IMR-90 (cell line): Measurements from ENCODE around the gene NR6A1. TPM values are rescaled to one million over a fixed set of nuclear protein-coding genes. Genes with fewer than 3 reads are reported as not detected.

Experiments used
- ATAC-seq: fragments of 200-7000 bp; cut with Tn5 transposase; 2 replicates; pipeline ENCODE4 v1.9.1; 2020; ENCODE audit warnings: low read depth, mild to moderate bottlenecking, moderate library complexity
- BruUV-seq: library from RNA; stranded (reverse); fragments of 400-500 nt; replicated peaks from 2 replicates; lab custom pipeline; 2021; lab: Mats Ljungman, UMichigan
- CTCF ChIA-PET: fragments of 300-600 bp; formaldehyde crosslinking; extraction: SDS; loops from one replicate; lab custom pipeline; 2021; ENCODE audit warnings: antibody characterized with exemption; lab: Yijun Ruan, JAX
- POLR2A ChIA-PET: fragments of 300-600 bp; sonication (Branson Sonifier 250); formaldehyde crosslinking; loops from one replicate; lab custom pipeline; 2022; ENCODE audit warnings: antibody characterized with exemption; ENCODE audit not compliant: unreplicated experiment; lab: Charles Lee
- DNase-seq: peaks from one replicate; pipeline ENCODE4 v3.0.0; 2013
- H2AFZ ChIP-seq: replicated peaks from 2 replicates; pipeline ENCODE3; 2013; ENCODE audit warnings: low read length, mild to moderate bottlenecking; ENCODE audit not compliant: poor library complexity
- H2AK5ac ChIP-seq: 2 replicates; pipeline ENCODE4 v1.6.1; 2013; ENCODE audit warnings: low read depth, low read length, inconsistent platforms
- H2AK9ac ChIP-seq: replicated peaks from 2 replicates; pipeline ENCODE3; 2013; ENCODE audit warnings: mild to moderate bottlenecking, low read depth, low read length, moderate library complexity; ENCODE audit not compliant: poor library complexity
- H2BK120ac ChIP-seq: 2 replicates; pipeline ENCODE4 v1.6.1; 2013; ENCODE audit warnings: low read depth, low read length, inconsistent platforms
- H2BK15ac ChIP-seq: 3 replicates; pipeline ENCODE4 v1.6.1; 2013; ENCODE audit warnings: low read depth, low read length, inconsistent platforms
- H2BK20ac ChIP-seq: 2 replicates; pipeline ENCODE4 v1.6.1; 2013; ENCODE audit warnings: low read depth, mild to moderate bottlenecking, inconsistent platforms, low read length, moderate library complexity
- H2BK5ac ChIP-seq: 2 replicates; pipeline ENCODE4 v1.6.1; 2013; ENCODE audit warnings: mild to moderate bottlenecking, low read depth, low read length, inconsistent platforms; ENCODE audit not compliant: poor library complexity, severe bottlenecking
- H3K14ac ChIP-seq: replicated peaks from 2 replicates; pipeline ENCODE4 v1.6.1; 2013; ENCODE audit warnings: low read depth, low read length, inconsistent platforms
- H3K18ac ChIP-seq: 2 replicates; pipeline ENCODE4 v1.6.1; 2013; ENCODE audit warnings: low read depth, low read length, control low read depth
- H3K23ac ChIP-seq: 2 replicates; pipeline ENCODE4 v1.6.1; 2013; ENCODE audit warnings: low read depth, low read length, inconsistent platforms
- H3K27ac ChIP-seq: 2 replicates; pipeline ENCODE4 v1.5.1; 2013; ENCODE audit warnings: mild to moderate bottlenecking, control low read depth, low read length; ENCODE audit not compliant: insufficient read depth
- H3K27me3 ChIP-seq: 2 replicates; pipeline ENCODE4 v1.6.1; 2013; ENCODE audit warnings: low read length; ENCODE audit not compliant: control insufficient read depth, insufficient read depth
- H3K36me3 ChIP-seq: 2 replicates; pipeline ENCODE4 v1.6.1; 2013; ENCODE audit warnings: low read length, mixed read lengths; ENCODE audit not compliant: control insufficient read depth, insufficient read depth
- H3K4ac ChIP-seq: 2 replicates; pipeline ENCODE4 v1.6.1; 2013; ENCODE audit warnings: low read depth, low read length, inconsistent platforms
- H3K4me1 ChIP-seq: 2 replicates; pipeline ENCODE4 v1.6.1; 2013; ENCODE audit warnings: low read length, mixed read lengths; ENCODE audit not compliant: control insufficient read depth, insufficient read depth
- H3K4me2 ChIP-seq: 2 replicates; pipeline ENCODE4 v1.6.1; 2013; ENCODE audit warnings: low read depth, mild to moderate bottlenecking, control low read depth, low read length, moderate library complexity
- H3K4me3 ChIP-seq: 2 replicates; pipeline ENCODE4 v1.5.1; 2013; ENCODE audit warnings: low read depth, mild to moderate bottlenecking, control low read depth, low read length, moderate library complexity; ENCODE audit not compliant: insufficient read depth
- H3K56ac ChIP-seq: 2 replicates; pipeline ENCODE4 v1.6.1; 2013; ENCODE audit warnings: low read length, inconsistent platforms; ENCODE audit not compliant: insufficient read depth; ENCODE audit errors: extremely low read depth
- H3K79me1 ChIP-seq, 2 experiments: 2 replicates each; pipeline ENCODE4 v1.6.1; 2013; ENCODE audit warnings: low read length in 2 of 2, inconsistent platforms in 1 of 2, low read depth in 1 of 2
- H3K9ac ChIP-seq: 2 replicates; pipeline ENCODE4 v1.6.1; 2013; ENCODE audit warnings: low read depth, low read length, control low read depth
- H3K9me1 ChIP-seq: 2 replicates; pipeline ENCODE4 v1.6.1; 2013; ENCODE audit warnings: low read length, inconsistent platforms; ENCODE audit not compliant: insufficient read depth
- H3K9me3 ChIP-seq: 2 replicates; pipeline ENCODE4 v1.6.1; 2013; ENCODE audit warnings: low read length; ENCODE audit not compliant: control insufficient read depth, insufficient read depth
- H4K20me1 ChIP-seq: 2 replicates; pipeline ENCODE4 v1.6.1; 2013; ENCODE audit warnings: low read length, inconsistent platforms; ENCODE audit not compliant: insufficient read depth
- H4K5ac ChIP-seq: 2 replicates; pipeline ENCODE4 v1.6.1; 2013; ENCODE audit warnings: mild to moderate bottlenecking, low read depth, low read length, control low read depth
- H4K8ac ChIP-seq, 2 experiments: 2 replicates each; pipeline ENCODE4 v1.6.1; 2013; ENCODE audit warnings: low read depth in 2 of 2, low read length in 2 of 2, control low read depth in 1 of 2, inconsistent platforms in 1 of 2
- H4K91ac ChIP-seq: 2 replicates; pipeline ENCODE4 v1.6.1; 2013; ENCODE audit warnings: low read depth, low read length, inconsistent platforms; ENCODE audit not compliant: insufficient read depth
- BHLHE40 ChIP-seq: fragments of 150-350 bp; IDR thresholded peaks from 2 replicates; pipeline ENCODE4 v1.6.1; 2016; ENCODE audit warnings: mild to moderate bottlenecking, low read depth, low read length
- CEBPB ChIP-seq: IDR thresholded peaks from 2 replicates; pipeline ENCODE4 v1.6.1; 2012; ENCODE audit warnings: low read depth, low read length, improper control_type of control experiment
- CHD1 ChIP-seq: IDR thresholded peaks from 2 replicates; pipeline ENCODE4 v1.6.1; 2012; ENCODE audit warnings: low read depth, low read length, improper control_type of control experiment
- FOS ChIP-seq: fragments of 150-350 bp; IDR thresholded peaks from 2 replicates; pipeline ENCODE4 v1.6.1; 2016; ENCODE audit warnings: low read depth, low read length
- MAFK ChIP-seq: IDR thresholded peaks from 2 replicates; pipeline ENCODE4 v1.6.1; 2012; ENCODE audit warnings: low read depth, low read length, improper control_type of control experiment
- MAZ ChIP-seq: IDR thresholded peaks from 2 replicates; pipeline ENCODE4 v1.6.1; 2012; ENCODE audit warnings: low read depth, mild to moderate bottlenecking, low read length, improper control_type of control experiment, moderate library complexity, borderline replicate concordance
- MXI1 ChIP-seq: IDR thresholded peaks from 2 replicates; pipeline ENCODE4 v1.6.1; 2012; ENCODE audit warnings: low read depth, mild to moderate bottlenecking, low read length, moderate library complexity, borderline replicate concordance
- NFE2L2 ChIP-seq: fragments of 150-350 bp; IDR thresholded peaks from 2 replicates; pipeline ENCODE4 v1.6.1; 2016; ENCODE audit warnings: low read depth, mild to moderate bottlenecking, low read length
- RAD21 ChIP-seq: IDR thresholded peaks from 2 replicates; pipeline ENCODE4 v1.6.1; 2012; ENCODE audit warnings: low read length, improper control_type of control experiment
- RCOR1 ChIP-seq: IDR thresholded peaks from 2 replicates; pipeline ENCODE4 v1.6.1; 2012; ENCODE audit warnings: mild to moderate bottlenecking, low read length, improper control_type of control experiment; ENCODE audit not compliant: insufficient replicate concordance
- RFX5 ChIP-seq: IDR thresholded peaks from 2 replicates; pipeline ENCODE4 v1.8.0; 2012; ENCODE audit warnings: low read depth, mild to moderate bottlenecking, low read length, moderate library complexity
- SMC3 ChIP-seq: fragments of 150-350 bp; IDR thresholded peaks from 2 replicates; pipeline ENCODE4 v1.6.1; 2016; ENCODE audit warnings: low read depth, mild to moderate bottlenecking, antibody characterized with exemption, low read length, moderate library complexity
- USF2 ChIP-seq: fragments of 150-350 bp; IDR thresholded peaks from 2 replicates; pipeline ENCODE4 v1.6.1; 2017; ENCODE audit warnings: mild to moderate bottlenecking, antibody characterized with exemption, low read length, low read depth
- WGBS, 2 experiments: methylation state at CpG; one replicate each; pipeline versions ENCODE4 v1.1.5 to v1.1.7; 2013; ENCODE audit warnings: missing lambda C conversion rate in 2 of 2; ENCODE audit not compliant: insufficient read length in 1 of 2; ENCODE audit errors: extremely low coverage in 2 of 2; 5-methylcytosine and 5-hydroxymethylcytosine counted together
- dilution Hi-C: fragments of 300-500 bp; cut with HindIII; formaldehyde crosslinking; loops from one replicate; pipeline ENCODE4 v1.14.3; 2018; ENCODE audit warnings: low sequenced_read_pairs; ENCODE audit not compliant: unreplicated experiment
- in situ Hi-C: fragments of 300-500 bp; cut with MboI; formaldehyde crosslinking; loops from 3 replicates; pipeline ENCODE4 v1.14.3; 2019; ENCODE audit warnings: low sequenced_read_pairs, inconsistent platforms, mixed read lengths
- intact Hi-C: fragments of 100-400 bp; cut with micrococcal nuclease; formaldehyde crosslinking; loops from 2 replicates; pipeline ENCODE4 v1.10.0; 2022
- polyA plus RNA-seq, 3 experiments: library from polyadenylated mRNA; depleted of rRNA; stranded (reverse); fragments of >200 nt; gene quantifications; 2 replicates each; pipeline ENCODE4 v1.2.3, GENCODE V29; 2012; ENCODE audit warnings: low replicate concordance in 1 of 3
- total RNA-seq: library from RNA; depleted of rRNA; stranded (reverse); fragments of >200 nt; gene quantifications from 2 replicates; pipeline ENCODE4 v1.2.3, GENCODE V29; 2012
- TF ChIP-seq, protein P1 (sequence below): conservative IDR thresholded peaks from 2 replicates; pipeline ENCODE4 v1.5.1; 2012; ENCODE audit warnings: mild to moderate bottlenecking, low read depth, low read length, improper control_type of control experiment

The NR6A1 gene
- total and polyA plus RNA-seq, 2 of the 4 experiments (the other 2 are of a cell fraction): 0.14 to 0.36 TPM

- Histone ChIP-seq H2BK120ac (no peak overlapping the region), H3K4ac (no peak overlapping the region), H3K27ac (no peak overlapping the region), H2BK20ac (no peak overlapping the region), H3K9ac (no peak overlapping the region), H3K27me3 (no peaks in the 10 kb centered on the region), H2BK5ac (no peak overlapping the region), H3K4me3 (no peak overlapping the region), H2AFZ (no peak overlapping the region), H4K8ac (no peak overlapping the region), H3K18ac (no peak overlapping the region), H3K9me1 (peaks cover 7% of the 10 kb centered on the region), H3K4me1 (peaks cover 11% of the 10 kb centered on the region), H2AK9ac (no peak overlapping the region), H4K20me1 (no peaks in the 10 kb centered on the region), H3K23ac (no peak overlapping the region), H2AK5ac (no peak overlapping the region), H2BK15ac (no peak overlapping the region), H4K91ac (no peak overlapping the region), H3K14ac (no peak overlapping the region), H3K79me1 (no peaks in the 10 kb centered on the region), H3K9me3 (no peaks in the 10 kb centered on the region), H3K4me2 (no peak overlapping the region), H3K56ac (no peak overlapping the region), H4K5ac (no peak overlapping the region), H3K36me3 (no peaks in the 10 kb centered on the region)
- DNase-seq (no peak), ATAC-seq (no peak)
- WGBS, 2 experiments: no CpG with 5 or more reads among the region's 2 CpGs
- CTCF ChIA-PET: no interaction called here
- dilution Hi-C loops: no loop called here
- intact Hi-C loops: no loop called here
- BruUV-seq: no TSS peak
- in situ Hi-C loops: no loop called here
- POLR2A ChIA-PET: no interaction called here
- TF ChIP-seq CHD1: no peak
- no peak for TF ChIP-seq RAD21
- no peak for TF ChIP-seq CEBPB
- no peak for TF ChIP-seq MAZ
- TF ChIP-seq MXI1: no peak
- TF ChIP-seq BHLHE40: no peak
- no peak for TF ChIP-seq SMC3
- TF ChIP-seq FOS: no peak
- TF ChIP-seq, protein P1, sequence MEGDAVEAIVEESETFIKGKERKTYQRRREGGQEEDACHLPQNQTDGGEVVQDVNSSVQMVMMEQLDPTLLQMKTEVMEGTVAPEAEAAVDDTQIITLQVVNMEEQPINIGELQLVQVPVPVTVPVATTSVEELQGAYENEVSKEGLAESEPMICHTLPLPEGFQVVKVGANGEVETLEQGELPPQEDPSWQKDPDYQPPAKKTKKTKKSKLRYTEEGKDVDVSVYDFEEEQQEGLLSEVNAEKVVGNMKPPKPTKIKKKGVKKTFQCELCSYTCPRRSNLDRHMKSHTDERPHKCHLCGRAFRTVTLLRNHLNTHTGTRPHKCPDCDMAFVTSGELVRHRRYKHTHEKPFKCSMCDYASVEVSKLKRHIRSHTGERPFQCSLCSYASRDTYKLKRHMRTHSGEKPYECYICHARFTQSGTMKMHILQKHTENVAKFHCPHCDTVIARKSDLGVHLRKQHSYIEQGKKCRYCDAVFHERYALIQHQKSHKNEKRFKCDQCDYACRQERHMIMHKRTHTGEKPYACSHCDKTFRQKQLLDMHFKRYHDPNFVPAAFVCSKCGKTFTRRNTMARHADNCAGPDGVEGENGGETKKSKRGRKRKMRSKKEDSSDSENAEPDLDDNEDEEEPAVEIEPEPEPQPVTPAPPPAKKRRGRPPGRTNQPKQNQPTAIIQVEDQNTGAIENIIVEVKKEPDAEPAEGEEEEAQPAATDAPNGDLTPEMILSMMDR: no peak
- TF ChIP-seq NFE2L2: no peak
- TF ChIP-seq RCOR1: no peak
- no peak for TF ChIP-seq USF2
- no peak for TF ChIP-seq MAFK
- TF ChIP-seq RFX5: no peak
Observed at GRCh38 chr9:124739360-124739759, 31.8 kb downstream of the NR6A1 start.
